ENCODE measurements around the gene CENPX.
A peak's percentile ranks its signal among the peaks of the same experiment; 100 is the strongest.

The CENPX gene

DNA sequence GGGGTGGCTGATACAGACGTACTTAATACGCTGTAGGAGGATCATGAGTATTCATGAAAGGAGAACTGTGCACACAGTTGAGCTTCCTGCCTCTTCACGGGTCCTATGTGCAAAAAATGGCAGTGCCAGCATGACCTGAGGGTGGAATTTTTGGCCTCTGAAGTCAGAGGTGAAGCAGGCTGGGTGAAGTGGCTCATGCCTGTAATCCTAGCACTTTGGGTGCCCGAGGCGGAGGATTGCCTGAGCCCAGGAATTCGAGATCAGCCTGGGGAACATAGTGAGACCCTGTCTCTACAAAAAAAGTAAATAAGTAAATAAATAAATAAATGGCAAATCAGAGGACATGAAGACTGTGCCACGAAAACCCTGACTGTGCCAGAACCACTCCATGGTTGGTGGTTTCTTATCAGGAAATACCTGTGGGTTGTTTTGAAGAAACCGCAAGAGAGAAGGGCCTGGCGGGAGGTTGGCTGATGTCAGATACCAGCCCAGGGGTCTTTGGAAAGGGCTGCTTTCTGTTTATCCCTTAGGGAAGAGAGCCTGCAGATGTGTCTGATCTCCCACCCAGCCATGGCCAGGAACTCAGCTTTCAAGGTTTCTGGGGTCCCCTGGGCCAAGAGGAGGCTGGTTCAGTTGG, 41.9 kb downstream of the CENPX start:
- TF ChIP-seq, protein P1, sequence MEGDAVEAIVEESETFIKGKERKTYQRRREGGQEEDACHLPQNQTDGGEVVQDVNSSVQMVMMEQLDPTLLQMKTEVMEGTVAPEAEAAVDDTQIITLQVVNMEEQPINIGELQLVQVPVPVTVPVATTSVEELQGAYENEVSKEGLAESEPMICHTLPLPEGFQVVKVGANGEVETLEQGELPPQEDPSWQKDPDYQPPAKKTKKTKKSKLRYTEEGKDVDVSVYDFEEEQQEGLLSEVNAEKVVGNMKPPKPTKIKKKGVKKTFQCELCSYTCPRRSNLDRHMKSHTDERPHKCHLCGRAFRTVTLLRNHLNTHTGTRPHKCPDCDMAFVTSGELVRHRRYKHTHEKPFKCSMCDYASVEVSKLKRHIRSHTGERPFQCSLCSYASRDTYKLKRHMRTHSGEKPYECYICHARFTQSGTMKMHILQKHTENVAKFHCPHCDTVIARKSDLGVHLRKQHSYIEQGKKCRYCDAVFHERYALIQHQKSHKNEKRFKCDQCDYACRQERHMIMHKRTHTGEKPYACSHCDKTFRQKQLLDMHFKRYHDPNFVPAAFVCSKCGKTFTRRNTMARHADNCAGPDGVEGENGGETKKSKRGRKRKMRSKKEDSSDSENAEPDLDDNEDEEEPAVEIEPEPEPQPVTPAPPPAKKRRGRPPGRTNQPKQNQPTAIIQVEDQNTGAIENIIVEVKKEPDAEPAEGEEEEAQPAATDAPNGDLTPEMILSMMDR (conservative IDR thresholded peaks at IDR 0.05; ENCODE audit: low read depth), result no peak

DNA sequence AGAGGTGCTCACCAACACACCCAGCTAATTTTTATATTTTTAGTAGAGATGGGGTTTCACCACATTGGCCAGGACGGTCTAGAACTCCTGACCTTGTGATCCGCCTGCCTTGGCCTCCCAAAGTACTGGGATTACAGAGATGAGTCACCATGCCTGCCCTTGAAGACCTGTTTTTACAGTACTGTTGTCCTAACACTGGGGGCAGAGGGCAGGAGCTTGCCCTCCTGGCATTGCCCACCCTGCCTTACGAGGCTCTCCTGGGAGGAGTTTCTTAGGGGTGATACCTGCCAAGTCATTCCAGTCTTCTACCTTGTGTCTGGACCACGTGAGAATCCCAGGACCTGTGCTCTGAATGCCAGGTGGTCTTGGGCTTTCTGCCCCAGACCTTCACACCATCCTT, 42.6 kb downstream of the CENPX start:
- CTCF ChIA-PET, result interaction anchor here (0.9 to 2.2 kb wide), 2 partner anchors 21 to 39 kb away, joined by 3 to 9 read pairs; no protein-coding TSS in a partner anchor
- DNase-seq (ENCODE audit: low spot score), result no peak
- H3K27ac ChIP-seq, result peak overlapping the region; percentile 88
- TF ChIP-seq, protein P1 (conservative IDR thresholded peaks at IDR 0.05; ENCODE audit: low read depth), result no peak
- POLR2A ChIA-PET (ENCODE audit: low non-redundant PET), result no interaction called here

More for the DNA sequence above, 41.9 kb downstream of the CENPX start:
- H3K27ac ChIP-seq, result peak overlapping the region; percentile 88
- DNase-seq (ENCODE audit: low spot score), result no peak
- ChIA-PET POLR2A (ENCODE audit: low non-redundant PET) (no interaction called here), CTCF (interaction anchor here (0.9 to 2.2 kb wide), 2 partner anchors 21 to 38 kb away, joined by 3 to 9 read pairs; no protein-coding TSS in a partner anchor)

DNA sequence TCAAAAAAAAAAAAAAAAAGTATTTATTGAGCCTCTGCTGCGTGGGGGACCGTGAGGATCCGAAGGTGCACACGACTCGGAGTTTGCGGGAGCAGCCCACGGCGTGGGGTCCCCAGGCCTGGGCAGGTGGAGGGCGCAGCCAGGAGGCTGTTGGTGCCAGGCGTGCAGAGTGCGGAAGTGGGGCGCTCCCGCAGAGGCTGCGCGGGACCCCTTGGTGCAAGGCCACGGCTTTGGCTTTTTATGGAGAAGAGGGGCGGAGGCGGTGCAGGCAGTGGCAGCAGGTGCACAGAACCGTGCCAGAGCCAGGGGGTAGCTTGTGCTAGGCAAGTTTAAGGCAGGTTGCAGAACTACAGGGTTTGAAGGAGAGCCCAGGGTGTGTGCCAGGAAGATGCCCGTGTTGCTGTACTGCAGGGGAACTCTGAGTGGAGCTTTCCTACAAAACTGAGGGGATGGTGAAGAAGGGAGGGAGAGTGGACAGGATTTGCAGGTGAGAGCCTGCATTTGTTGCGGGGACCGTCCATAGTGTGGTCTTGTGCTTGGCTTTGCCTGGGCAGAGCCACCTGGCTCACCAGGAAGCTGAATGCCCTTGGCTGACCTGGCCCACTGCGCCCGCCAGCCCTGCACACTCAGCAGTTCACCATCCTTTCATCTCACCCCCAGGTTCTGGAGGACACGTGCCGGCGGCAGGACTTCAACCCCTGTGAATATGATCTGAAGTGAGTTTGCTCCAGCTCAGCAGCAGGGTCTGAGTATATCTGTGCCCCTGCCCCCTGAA, 44.0 kb downstream of the CENPX start:
- TF ChIP-seq, protein P1 (conservative IDR thresholded peaks at IDR 0.05; ENCODE audit: low read depth), result no peak
- H3K27ac ChIP-seq, result peak overlapping the region; percentile 88
- DNase-seq (ENCODE audit: low spot score), result no peak
- ChIA-PET POLR2A (ENCODE audit: low non-redundant PET) (interaction anchor here (0.5 to 0.6 kb wide), 3 partner anchors 9 to 19 kb away, joined by 3 to 8 read pairs (median 3); no protein-coding TSS in a partner anchor), CTCF (no interaction called here)

DNA sequence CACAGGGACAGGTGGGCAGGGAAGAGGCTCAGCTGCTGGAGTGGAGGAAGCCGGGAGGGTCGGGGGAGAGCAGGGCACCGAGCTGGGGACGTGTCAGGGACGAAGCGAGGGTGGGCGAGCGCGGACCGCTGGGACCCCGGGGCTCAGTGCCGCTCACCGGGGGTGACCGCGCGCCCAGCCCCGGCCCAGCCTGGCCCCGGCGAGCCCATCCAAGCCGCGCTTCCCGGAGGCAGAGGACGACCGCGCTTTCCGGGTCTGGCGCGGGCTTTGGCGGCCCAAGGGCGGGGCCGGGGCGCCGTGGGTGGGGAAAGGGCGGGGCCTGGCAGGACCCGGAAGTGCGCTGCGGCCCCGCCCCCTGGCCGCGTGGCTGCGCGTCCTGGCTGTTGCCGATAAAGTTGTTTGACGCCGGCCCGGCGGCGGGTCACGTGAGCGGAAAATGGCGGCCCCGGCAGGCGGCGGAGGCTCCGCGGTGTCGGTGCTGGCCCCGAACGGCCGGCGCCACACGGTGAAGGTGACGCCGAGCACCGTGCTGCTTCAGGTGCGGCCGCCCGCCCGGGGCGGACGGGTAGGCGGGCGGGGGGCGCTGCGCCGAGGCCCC, 45.4 kb downstream of the CENPX start, which contains the start of gene ASPSCR1:
Gene ASPSCR1 (plus strand): TSS at position 419 of the 598 bp plus-strand sequence. CDS start 18 bp downstream, at position 437.
- peak; percentile 83 for DNase-seq (ENCODE audit: low spot score)
- TF ChIP-seq, protein P1 (conservative IDR thresholded peaks at IDR 0.05; ENCODE audit: low read depth), result no peak
- CTCF ChIA-PET, result interaction anchor here (0.6 to 1.0 kb wide), 2 partner anchors 11 to 60 kb away, joined by 3 to 4 read pairs; partner anchors contain the start of gene DCXR
- POLR2A ChIA-PET (ENCODE audit: low non-redundant PET), result interaction anchor here (0.6 to 1.2 kb wide), 2 partner anchors 8 to 15 kb away, joined by 3 to 5 read pairs; no protein-coding TSS in a partner anchor
- peak within 1 kb of the TSS; percentile 88 for H3K27ac ChIP-seq

DNA sequence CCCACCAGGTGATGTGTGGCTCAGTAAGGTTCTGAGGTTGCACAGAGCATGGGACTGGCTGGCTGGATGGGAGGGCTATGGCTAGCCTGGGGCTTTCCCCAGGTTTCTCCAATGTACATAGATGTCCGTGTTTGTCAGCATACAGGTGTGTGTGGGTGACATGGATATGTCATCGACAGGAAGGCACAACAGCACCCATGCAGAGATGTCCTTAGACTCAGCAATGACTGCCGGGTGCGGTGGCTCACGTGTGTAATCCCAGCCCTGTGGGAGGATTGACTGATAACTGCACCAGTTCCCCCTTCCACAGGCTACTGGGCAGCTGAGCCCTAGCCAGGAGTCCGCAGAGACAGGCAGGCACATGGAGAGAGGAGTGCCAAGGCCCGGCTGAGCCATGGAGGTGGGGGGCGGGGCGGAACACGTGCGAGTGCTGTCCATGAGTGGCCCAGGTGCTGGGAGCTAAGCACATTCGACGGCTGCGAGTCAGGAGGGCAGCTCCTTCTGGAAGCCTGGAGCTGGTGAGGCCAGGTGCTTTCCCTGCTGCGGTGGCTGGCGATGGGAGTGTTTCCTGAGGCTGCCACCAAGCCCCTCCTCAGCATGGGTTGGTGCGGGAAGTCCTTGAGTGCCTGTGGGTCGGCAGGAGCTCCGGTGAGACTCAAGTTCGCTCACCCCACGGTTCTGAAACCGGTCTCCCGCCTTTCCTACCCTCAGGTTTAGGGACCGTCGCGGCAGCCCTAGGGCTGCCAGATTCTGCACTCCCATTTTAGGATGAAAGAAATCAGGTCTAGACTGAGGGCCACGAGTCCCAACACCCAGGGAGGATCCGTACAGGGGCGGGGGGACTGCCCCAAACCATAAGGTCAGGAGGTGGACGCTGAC, 46.1 kb downstream of the CENPX start:
- no peak for DNase-seq (ENCODE audit: low spot score)
- H3K27ac ChIP-seq, result peak overlapping the region; percentile 88
- ChIA-PET POLR2A (ENCODE audit: low non-redundant PET) (interaction anchor here (1.2 kb wide), 1 partner anchor 15 kb away, joined by 5 read pairs; no protein-coding TSS in a partner anchor), CTCF (interaction anchor here (1.0 kb wide), 2 partner anchors 10 to 17 kb away, joined by 3 to 6 read pairs; no protein-coding TSS in a partner anchor)
- TF ChIP-seq, protein P1 (conservative IDR thresholded peaks at IDR 0.05; ENCODE audit: low read depth), result no peak

All from RWPE1 (cell line).